ENCODE results near the gene CABCOCO1. TPM values are rescaled to one million over a fixed set of nuclear protein-coding genes. Genes with fewer than 3 reads are reported as not detected.

CABCOCO1 gene
- total and polyA plus RNA-seq, 9 of the 15 experiments (the other 6 are each of a cell fraction or from before 2014, with no cell fraction given), result 0.04 TPM; not detected in 8

GRCh38 chr10:61765176-61766087, 102.7 kb downstream of the CABCOCO1 start (continued):
- TF ChIP-seq SIN3A (IDR thresholded peaks at IDR 0.05; ENCODE audit: borderline replicate concordance in 2 of 2, control insufficient read depth in 1 of 2, low read depth in 2 of 2, low read length in 2 of 2) (no peak), HLTF (IDR thresholded peaks at IDR 0.05) (peak; percentile 100), SRSF7 (optimal IDR thresholded peaks at IDR 0.05; ENCODE audit: low read depth, low read length) (no peak), SIN3B (IDR thresholded peaks at IDR 0.05; ENCODE audit: low read depth) (0 out of 2 replicates have a peak, but pooled peaks have one; percentile 6), RAD21 (CRISPR knock-in tag; conservative IDR thresholded peaks at IDR 0.05 in 1 of 2, IDR thresholded peaks at IDR 0.05 in 1 of 2) (peak; percentile 45 to 52), STAT5A (IDR thresholded peaks at IDR 0.05; ENCODE audit: borderline replicate concordance, low read length) (peak; percentile 100), SMARCC2 (IDR thresholded peaks at IDR 0.05; ENCODE audit: low read depth) (peak; percentile 100), PHF20 (IDR thresholded peaks at IDR 0.05; ENCODE audit: partially characterized antibody) (peak; percentile 92), TRIM24 (IDR thresholded peaks at IDR 0.05) (peak; percentile 100), TEAD4 (IDR thresholded peaks at IDR 0.05; ENCODE audit: low read length) (peak; percentile 100), TEAD4 (CRISPR knock-in tag; IDR thresholded peaks at IDR 0.05; ENCODE audit: borderline replicate concordance) (no peak), ZNF778 (CRISPR knock-in tag; IDR thresholded peaks at IDR 0.05) (no peak), SMARCB1 (IDR thresholded peaks at IDR 0.05; ENCODE audit: insufficient read length, low read depth) (peak; percentile 24), RNF2 (IDR thresholded peaks at IDR 0.05) (peak; percentile 100), GTF2E2 (tag; IDR thresholded peaks at IDR 0.05) (peak; percentile 85; the same call in 1 of the 2 replicates), RREB1 (CRISPR knock-in tag; IDR thresholded peaks at IDR 0.05) (peak; percentile 82; the same call in 1 of the 2 replicates), CEBPB (tag; IDR thresholded peaks at IDR 0.05) (peak; percentile 96), TAF9B (IDR thresholded peaks at IDR 0.05; ENCODE audit: partially characterized antibody) (peak; percentile 87), ZEB2 (IDR thresholded peaks at IDR 0.05) (peak; percentile 99), ZNF589 (CRISPR knock-in tag; IDR thresholded peaks at IDR 0.05; ENCODE audit: low read depth) (peak; percentile 100), POLR2AphosphoS5 (IDR thresholded peaks at IDR 0.05; ENCODE audit: control insufficient read depth, insufficient read depth, low read depth, low read length) (peak; percentile 99), ZFPM2 (CRISPR knock-in tag; IDR thresholded peaks at IDR 0.05) (peak; percentile 94; the same call in 1 of the 2 replicates), POLR2B (IDR thresholded peaks at IDR 0.05; ENCODE audit: low read depth, partially characterized antibody) (peak; percentile 66), ETV1 (tag; conservative IDR thresholded peaks at IDR 0.05; ENCODE audit: low read depth) (peak; percentile 100)

Data from K562 (cell line).